A549 (cell line): ENCODE results near the gene ZNF652.

Experiments used
- RAD21 ChIP-seq, 2 experiments: fragments of >200 bp in 1 of 2; sonication (Bioruptor Twin) in 1 of 2; formaldehyde crosslinking in 1 of 2; IDR thresholded peaks in 1 of 2; conservative IDR thresholded peaks in 1 of 2; 2 replicates in 1 of 2; 3 replicates in 1 of 2; pipeline ENCODE4 v1.6.1; 2012 to 2018; ENCODE audit warnings: inconsistent platforms in 1 of 2
- TF ChIP-seq, protein P1 (sequence below): fragments of >200 bp; sonication (Bioruptor Twin); formaldehyde crosslinking; IDR thresholded peaks from 3 replicates; pipeline ENCODE4 v1.5.1; 2016

DNA sequence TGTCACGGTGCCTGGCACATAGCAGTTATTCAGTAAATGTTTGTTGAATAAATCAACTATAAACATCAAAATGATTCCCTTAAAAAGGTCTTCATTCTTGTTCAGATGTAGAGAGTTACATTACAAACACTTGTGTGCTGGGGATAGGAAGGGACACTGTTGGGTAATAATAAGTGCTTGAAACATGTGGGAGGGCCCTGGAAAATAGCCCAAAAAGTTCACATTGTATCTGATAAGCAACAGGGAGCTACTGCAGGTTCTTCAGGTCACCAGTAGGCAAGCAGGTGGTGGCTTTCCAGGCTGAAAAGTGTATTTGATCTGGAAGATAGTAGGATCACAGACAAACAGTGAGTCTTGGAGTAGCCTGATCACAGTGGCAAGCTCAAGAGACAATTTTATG is 19.0 kb upstream of the ZNF652 start:
- TF ChIP-seq RAD21 (conservative IDR thresholded peaks at IDR 0.05 in 1 of 2, IDR thresholded peaks at IDR 0.05 in 1 of 2), result no peak
- TF ChIP-seq, protein P1, sequence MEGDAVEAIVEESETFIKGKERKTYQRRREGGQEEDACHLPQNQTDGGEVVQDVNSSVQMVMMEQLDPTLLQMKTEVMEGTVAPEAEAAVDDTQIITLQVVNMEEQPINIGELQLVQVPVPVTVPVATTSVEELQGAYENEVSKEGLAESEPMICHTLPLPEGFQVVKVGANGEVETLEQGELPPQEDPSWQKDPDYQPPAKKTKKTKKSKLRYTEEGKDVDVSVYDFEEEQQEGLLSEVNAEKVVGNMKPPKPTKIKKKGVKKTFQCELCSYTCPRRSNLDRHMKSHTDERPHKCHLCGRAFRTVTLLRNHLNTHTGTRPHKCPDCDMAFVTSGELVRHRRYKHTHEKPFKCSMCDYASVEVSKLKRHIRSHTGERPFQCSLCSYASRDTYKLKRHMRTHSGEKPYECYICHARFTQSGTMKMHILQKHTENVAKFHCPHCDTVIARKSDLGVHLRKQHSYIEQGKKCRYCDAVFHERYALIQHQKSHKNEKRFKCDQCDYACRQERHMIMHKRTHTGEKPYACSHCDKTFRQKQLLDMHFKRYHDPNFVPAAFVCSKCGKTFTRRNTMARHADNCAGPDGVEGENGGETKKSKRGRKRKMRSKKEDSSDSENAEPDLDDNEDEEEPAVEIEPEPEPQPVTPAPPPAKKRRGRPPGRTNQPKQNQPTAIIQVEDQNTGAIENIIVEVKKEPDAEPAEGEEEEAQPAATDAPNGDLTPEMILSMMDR, result no peak
